ENCODE data around the gene GRK5.

GRK5 gene

DNA sequence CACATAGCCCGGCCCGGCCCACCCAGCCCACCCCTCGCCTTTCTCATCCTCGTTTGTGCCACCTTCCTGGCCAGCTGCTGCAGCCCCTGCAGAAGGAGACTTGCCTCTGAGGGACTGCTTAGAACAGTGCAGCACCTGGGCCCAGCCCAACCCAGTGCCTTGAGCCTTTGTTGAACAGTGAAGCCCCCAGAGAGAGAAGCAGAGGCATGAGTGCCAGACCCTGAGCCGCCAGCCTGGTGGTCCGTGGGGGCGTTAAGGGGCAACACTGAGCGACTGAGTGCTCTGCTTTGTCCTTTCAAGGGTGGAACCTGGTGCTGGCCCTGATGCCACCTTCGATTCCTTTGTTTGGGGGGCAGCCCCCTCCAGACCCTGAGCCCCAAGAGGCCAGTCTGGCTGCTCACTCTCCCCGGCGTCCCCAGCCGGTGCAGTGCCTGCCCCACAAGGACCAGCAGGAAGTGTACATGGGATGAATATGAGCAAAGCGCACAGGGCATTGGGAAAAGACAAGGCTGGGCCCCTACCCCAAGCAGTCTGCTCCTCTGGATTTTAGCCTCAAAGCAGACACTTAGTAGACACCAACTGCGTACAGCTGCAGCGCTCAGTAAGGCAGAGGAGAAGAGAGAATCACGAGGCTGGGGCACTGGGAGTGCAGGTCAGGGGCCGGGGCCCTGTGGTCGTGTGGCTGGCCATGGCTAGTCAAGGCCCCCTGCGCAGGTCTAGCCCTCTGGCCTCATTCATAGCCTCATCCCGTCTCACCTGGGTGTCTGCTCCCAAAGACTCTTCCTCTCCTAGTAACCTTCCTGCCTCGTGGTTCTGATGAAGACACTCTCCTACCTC lies 239.3 kb downstream of the GRK5 start:
- Histone ChIP-seq H3K9ac (no peak overlapping the region), H3K27ac (no peak overlapping the region), H3K4me1 (peaks cover 2% of the 10 kb centered on the region), H3K4me3 (ENCODE audit: low read depth, low read length) (no peak overlapping the region), H3K9me3 (ENCODE audit: control insufficient read depth, low read length) (no peaks in the 10 kb centered on the region), H3K79me2 (peaks cover 3% of the 10 kb centered on the region), H3K4me2 (ENCODE audit: low read length) (no peak overlapping the region), H3K36me3 (ENCODE audit: control insufficient read depth, insufficient read depth, low read length) (no peaks in the 10 kb centered on the region), H3K27me3 (ENCODE audit: control insufficient read depth, insufficient read depth, low read length) (no peaks in the 10 kb centered on the region), H2AFZ (no peak overlapping the region)
- no peak for TF ChIP-seq CTCF (IDR thresholded peaks at IDR 0.05)

DNA sequence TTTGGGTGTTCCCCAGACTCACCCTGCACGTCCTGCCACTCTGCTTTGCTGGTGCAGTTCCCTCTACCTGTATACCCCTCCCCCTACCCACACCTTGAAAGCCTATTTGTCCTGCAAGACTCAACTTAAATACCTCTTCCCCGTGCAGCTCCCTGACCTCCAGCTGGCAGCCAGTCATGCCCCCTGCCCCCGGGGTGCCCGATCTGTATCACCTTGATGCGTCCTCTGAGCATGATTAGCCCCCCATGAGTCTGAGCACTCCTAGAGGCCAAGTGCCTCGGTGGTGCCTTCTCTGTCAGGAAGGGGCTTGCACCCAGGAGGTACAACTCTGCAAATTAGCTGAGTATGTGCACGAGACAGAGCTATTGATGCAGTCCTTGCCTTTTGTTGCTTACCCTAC lies 240.1 kb downstream of the GRK5 start:
- Histone ChIP-seq H3K4me1 (peaks cover 2% of the 10 kb centered on the region), H3K27ac (no peak overlapping the region), H3K4me2 (ENCODE audit: low read length) (no peak overlapping the region), H3K9ac (no peak overlapping the region), H3K9me3 (ENCODE audit: control insufficient read depth, low read length) (no peaks in the 10 kb centered on the region), H2AFZ (no peak overlapping the region), H3K27me3 (ENCODE audit: control insufficient read depth, insufficient read depth, low read length) (no peaks in the 10 kb centered on the region), H3K79me2 (peaks cover 3% of the 10 kb centered on the region), H3K4me3 (ENCODE audit: low read depth, low read length) (no peak overlapping the region), H3K36me3 (ENCODE audit: control insufficient read depth, insufficient read depth, low read length) (no peaks in the 10 kb centered on the region)
- TF ChIP-seq CTCF (IDR thresholded peaks at IDR 0.05) = no peak

- H3K36me3 ChIP-seq (ENCODE audit: control insufficient read depth, insufficient read depth, low read length) = no peaks in the 10 kb centered on the region
- TF ChIP-seq CTCF (IDR thresholded peaks at IDR 0.05) = no peak
- peaks cover 3% of the 10 kb centered on the region for H3K79me2 ChIP-seq
- no peaks in the 10 kb centered on the region for H3K27me3 ChIP-seq (ENCODE audit: control insufficient read depth, insufficient read depth, low read length)
- no peak overlapping the region for H3K9ac ChIP-seq
- peaks cover 2% of the 10 kb centered on the region for H3K4me1 ChIP-seq
- no peak overlapping the region for H3K27ac ChIP-seq
- no peak overlapping the region for H3K4me2 ChIP-seq (ENCODE audit: low read length)
- H2AFZ ChIP-seq = no peak overlapping the region
- no peaks in the 10 kb centered on the region for H3K9me3 ChIP-seq (ENCODE audit: control insufficient read depth, low read length)
- no peak overlapping the region for H3K4me3 ChIP-seq (ENCODE audit: low read depth, low read length)
Observed at GRCh38 chr10:119447823-119448546, 240.6 kb downstream of the GRK5 start.

GRCh38 chr10:119448628-119449584 lies 241.5 kb downstream of the GRK5 start:
- no peak overlapping the region for H3K9ac ChIP-seq
- no peaks in the 10 kb centered on the region for H3K9me3 ChIP-seq (ENCODE audit: control insufficient read depth, low read length)
- H2AFZ ChIP-seq = no peak overlapping the region
- H3K79me2 ChIP-seq = peaks cover 3% of the 10 kb centered on the region
- no peak for TF ChIP-seq CTCF (IDR thresholded peaks at IDR 0.05)
- H3K4me1 ChIP-seq = peaks cover 2% of the 10 kb centered on the region
- no peaks in the 10 kb centered on the region for H3K27me3 ChIP-seq (ENCODE audit: control insufficient read depth, insufficient read depth, low read length)
- H3K4me2 ChIP-seq (ENCODE audit: low read length) = no peak overlapping the region
- H3K27ac ChIP-seq = no peak overlapping the region
- no peak overlapping the region for H3K4me3 ChIP-seq (ENCODE audit: low read depth, low read length)
- no peaks in the 10 kb centered on the region for H3K36me3 ChIP-seq (ENCODE audit: control insufficient read depth, insufficient read depth, low read length)
